HT-29 (cell line): ENCODE results near the gene PARVB. TPM values are rescaled to one million over a fixed set of nuclear protein-coding genes. Genes with fewer than 3 reads are reported as not detected.
"Not testable (repeated sequence)": the region's sequence is repeated elsewhere in the genome, so short reads cannot be mapped to it uniquely, and the experiment has no call there.

Experiments used
- DNase-seq: peaks from one replicate; pipeline ENCODE4 v3.0.0-alpha.2; 2015; ENCODE audit warnings: low spot score
- total RNA-seq: library from RNA; depleted of rRNA; stranded (reverse); fragments of >200 nt; shearing (Covaris generic); gene quantifications from 2 replicates; pipeline ENCODE4 v1.2.3, GENCODE V29; 2014

PARVB gene
- total RNA-seq, 1 experiment from 2014 or later, result not detected

DNA sequence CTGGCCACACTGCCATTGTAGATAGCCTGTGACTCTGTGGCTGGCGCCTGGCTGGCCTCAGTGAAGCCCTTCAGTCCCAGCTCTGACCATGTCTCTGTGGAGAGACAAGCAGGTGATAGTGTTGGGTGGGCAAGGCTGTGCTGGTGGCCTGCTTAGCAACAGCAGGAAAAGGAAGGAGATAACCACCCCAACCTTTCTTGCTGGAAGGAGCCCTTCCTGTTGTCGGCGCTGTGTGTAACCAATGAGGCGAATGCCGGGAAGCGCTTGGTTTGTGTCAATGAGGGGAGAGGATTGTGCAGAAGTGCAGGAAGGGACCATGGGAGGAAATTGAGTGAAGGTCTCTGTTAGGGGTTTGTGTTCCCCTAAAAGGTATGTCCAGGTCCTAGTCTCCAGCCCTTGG, 27.3 kb downstream of the PARVB start:
- no peak for DNase-seq

DNA sequence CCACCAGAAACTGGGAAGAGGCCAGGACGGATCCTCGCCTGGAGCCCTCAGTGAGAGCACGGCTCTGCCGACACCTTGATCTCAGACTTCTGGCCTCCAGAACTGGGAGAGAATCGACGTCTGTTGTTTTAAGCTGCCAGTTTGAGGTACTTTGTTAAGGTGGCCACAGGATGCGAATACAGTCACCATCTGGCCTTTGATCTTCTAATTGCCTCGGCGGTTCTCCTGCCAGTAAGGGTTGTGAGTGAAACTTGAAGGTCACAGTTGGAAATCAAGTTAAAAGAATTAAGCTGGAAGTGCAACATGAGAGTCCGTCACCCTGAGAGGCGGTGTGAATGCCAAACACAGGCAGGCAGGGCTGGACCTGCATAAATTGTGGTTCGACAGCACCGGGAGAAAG, 27.9 kb downstream of the PARVB start:
- DNase-seq, result no peak

DNA sequence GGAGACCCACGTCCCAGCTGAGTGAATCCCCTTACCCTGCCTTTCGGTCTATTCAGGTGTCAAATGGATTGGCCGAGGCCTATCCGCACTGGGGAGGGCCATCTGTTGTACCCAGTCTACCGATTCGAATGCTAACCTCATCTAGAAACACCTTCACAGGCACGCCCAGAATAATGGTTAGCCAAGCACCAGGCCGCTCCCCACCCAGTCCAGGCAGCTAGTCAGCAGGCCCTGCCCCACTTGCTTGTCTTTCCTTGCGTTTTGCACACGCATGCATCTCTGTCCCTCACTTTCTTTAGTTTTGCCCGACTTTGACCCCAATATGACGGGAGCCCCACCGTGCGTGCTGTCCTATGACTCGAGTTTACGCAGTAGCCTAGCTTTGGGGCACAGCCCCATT, 31.7 kb downstream of the PARVB start:
- DNase-seq, result no peak

DNA sequence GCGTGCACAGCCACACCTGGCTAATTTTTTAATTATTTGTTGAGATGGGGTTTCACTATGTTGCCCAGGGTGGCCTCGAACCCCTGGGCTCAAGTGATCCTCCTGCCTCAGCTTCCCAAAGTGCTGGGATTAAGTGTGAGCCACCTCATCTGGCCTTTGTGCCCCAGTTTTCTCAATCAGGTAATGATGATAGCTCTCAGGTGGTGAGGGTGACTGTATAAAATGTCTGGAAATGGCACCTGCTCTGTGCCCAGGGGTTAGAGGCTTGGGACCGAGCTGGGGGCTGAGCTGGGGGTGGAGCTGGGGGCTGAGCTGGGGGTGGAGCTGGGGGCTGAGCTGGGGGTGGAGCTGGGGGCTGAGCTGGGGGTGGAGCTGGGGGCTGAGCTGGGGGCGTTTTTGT, 32.5 kb downstream of the PARVB start:
- DNase-seq, result not testable (repeated sequence)

DNA sequence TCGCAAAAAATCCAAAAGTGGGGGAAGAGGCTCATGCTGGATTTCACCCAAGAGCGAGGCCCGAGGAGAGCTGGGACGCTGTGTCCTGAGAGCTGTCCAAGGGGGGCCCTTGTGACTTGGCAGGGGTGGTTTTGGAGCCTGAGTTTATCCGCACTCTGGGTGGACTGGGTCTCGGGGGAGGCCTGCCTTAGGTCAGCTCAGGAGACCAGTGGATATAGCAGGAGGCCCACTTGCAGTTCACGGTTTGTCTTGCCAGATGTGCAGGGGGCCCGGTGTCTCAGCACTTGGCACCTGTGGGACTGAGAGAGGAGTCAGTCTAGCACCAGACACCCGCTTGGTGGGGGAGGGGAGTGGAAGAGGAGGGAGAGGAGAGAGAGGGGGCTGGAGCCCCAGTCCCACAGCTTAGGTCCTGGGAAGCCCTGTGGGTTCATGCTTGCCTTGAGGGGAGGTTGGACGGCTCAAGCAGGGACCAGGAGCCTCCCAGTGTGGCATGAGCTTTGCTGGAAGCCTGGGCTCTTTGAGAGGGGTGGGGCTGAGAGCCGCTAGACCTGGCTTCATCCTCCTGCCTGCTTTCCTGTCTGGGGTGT, 33.4 kb downstream of the PARVB start:
- DNase-seq, result no peak

DNA sequence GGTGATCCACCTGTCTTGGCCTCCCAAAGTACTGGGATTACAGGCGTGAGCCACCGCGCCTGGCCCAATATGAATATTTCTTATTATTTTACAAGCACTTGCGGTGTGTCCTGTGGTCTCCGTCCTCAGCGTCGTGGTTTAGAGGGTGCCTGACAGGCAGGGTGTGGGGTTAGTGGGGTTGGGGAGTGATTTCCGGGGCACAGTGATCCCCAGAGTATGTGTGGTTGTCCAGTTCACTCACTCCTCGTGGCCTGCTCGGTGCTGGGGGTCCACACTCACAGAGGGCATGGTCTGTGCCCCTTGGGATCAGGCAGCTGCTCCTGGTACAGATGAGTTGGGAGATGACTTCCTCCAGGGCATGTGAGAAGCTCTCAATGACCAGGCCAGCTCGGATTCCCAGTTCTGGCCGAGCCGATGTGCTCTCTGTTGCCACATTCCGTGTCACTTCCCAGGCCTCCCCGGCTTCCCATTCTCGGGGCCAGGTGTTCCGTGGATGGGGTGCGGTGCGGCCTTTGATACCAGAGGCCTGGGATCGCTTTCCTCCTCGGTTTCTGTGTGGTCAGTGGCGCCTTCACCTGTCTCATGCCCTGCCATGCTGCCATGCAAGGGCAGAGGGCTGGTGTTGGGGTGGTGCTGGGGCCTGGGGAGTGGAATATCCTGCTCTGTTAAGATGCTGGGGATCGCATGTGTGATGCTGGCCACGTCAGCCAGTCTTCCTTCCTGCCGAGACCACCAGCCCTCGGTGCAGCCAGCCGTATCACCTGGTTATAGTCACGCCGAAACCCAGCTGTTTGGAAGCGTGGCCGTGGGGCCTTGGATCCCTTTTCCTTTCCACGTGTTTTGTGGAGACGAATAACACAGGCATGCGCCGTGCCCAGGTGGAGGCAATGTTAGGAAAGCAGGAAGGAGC, 39.6 kb downstream of the PARVB start:
- no peak for DNase-seq

DNA sequence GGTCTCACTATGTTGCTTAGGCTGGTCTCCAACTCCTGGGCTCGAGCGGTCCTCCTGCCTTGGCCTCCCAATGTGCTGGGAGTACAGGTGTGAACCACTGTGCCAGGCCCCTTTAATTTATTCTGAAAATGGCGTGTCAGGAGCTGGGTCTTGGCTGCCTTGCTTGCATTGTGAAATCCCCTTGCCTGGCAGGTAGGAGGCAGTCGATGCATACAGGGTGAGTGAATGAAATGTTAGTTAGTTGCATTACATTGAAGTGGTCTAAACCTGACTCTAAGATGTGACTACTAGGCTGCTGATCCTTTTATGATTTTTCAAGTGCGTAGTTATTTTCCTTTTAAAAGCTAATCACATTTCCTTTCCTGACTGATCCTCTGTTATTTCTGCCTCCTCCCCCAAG, 42.9 kb downstream of the PARVB start:
- DNase-seq, result no peak

DNA sequence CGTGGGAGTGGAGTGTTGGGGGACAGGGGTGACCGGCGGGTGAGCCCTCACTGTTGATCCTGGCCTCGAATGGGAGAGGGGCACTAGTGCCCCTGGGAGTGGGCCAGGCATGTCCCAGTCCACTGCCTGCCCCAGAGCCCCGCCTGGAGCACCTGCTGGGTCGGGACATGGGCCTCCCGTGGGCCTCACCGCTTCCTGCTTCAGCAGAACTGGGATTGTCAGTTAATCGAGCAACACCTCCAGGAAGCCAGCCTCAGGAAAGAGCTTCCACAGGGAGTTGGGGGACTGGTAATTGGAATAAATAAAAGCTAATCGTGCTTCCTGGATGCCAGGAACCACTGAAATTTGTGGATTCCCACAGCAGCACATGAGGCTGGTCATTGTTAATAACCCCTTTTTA, 43.8 kb downstream of the PARVB start:
- no peak for DNase-seq

DNA sequence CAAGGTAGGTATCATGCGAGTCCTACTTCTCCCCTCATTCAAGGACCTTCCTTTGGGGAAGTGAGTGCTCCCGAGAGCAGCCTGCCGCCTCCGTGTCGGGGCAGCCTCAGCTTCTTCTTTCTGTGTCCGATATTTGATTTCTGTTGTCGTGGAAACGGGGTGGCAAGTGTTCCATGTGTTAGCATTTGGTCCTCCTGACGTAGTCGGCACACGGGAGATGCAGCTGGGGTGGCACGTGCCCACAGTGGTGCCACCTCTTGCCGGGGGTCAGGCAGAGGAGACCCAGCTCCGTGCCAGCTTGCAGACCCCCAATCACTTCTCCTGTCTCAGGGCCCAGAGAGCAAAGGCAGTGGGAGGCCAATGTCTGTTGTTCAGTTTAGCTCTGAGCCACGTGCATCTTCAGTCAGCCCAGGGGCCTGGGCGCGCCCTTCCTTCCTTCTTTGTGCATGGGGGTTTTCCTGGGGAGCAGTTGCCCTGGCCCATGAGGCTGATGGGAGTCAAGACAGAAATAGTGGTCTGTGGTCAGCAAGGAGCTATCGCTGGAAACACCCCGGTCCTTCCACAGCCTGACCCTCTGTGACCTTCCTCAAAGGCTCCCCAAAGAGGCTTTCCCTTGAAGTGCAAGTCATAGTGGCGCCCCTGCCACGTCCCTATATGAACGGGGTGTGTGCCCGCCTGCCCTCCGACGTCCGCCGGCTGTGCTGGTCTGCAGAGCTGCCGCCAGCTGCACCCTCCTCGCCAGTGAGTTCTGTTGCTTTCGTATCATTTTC, 44.5 kb downstream of the PARVB start:
- no peak for DNase-seq

DNA sequence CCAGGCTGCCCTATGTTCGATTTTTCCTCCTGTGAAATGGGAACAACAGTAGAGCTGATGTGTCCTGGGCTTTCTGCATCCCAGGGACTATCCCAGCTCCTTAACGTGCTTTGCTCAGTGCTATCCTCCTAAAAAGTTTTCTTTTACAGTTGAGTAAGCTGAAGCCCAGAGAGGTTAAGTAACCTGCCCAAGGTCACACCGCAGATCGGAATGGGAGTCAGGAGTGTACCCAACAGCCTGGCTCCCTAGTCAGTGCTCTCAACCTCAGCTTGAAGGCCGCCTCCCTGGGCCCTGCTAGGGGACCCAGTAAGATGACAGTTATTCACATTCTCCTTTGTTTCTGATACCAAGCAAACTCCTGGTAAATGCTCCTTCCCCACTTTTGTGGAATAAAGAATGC, 45.9 kb downstream of the PARVB start:
- DNase-seq, result no peak

DNA sequence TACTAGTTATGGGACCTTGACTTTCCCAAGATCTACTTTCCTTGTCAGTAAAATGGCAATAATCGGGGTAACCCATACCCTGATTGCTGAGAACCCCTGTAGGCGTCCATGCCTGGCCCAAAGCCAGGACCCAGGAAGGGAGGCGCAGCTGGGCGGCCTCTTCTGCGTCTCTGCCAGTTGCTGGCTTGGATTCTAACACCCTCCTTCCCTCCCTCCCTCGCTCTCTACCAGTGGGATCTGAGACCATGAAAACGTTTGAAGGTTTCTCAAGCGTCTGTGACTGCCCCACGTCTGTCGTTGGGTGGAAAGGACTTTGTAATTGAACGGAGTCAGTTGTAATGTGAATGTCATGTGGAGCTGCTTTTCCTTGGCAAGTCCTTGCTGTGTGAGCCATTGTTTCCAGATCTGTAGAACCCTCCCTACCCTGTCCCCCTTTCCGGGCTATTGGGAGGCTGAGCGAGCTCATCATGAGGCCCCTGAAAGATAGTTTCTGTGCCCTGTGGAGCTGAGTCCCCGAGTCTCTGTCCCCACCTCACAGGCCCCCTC, 47.8 kb downstream of the PARVB start:
- DNase-seq, result no peak

DNA sequence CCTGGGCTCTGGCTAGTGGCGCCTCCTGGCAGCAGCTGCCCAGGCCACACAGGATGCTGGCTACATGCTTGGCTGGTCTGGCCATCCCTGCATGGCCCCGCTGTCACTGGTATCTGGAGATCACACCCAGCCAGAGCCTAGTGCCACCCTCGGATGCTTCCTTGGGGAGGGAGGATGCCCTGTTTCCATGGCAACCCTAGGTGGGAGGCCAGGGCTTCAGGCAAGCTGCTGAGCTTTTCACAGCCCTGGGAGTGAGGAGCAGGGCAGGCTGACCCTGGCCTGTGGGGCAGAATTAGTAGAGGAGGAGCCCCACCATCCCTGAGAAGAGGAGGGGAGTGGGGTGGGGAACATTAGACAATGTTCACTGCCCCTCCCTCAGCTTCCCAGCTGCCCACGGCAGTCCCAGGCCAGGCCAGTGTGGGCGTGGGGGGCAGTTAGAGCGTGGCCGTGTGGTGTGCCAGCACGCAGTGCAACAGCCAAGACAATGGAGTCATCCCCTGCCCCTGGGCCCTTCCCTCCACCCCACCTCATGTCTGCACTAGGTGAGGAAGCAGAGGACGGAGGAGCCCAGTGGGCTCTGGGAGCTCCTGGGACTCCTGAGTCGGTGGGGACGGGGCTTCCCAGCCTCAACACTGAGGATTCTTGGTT, 50.4 kb downstream of the PARVB start:
- no peak for DNase-seq

DNA sequence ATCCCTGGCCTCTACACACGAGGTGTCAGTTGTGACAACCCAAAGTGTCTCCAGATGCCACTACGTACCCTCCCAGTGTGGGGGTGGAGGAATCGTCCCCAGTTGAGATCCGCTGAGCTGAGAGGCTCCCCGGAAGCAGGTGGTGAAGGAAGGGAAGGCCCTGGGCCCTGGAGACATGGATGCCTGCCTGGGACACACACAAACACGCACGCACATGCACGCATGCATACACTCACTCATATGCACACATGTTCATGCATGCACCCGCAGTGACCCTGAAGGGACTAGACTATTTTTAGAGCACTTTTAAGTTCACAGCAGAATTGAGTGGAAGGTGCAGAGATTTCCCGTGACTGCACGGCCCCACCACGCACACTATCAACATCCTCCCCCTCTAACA, 50.9 kb downstream of the PARVB start:
- DNase-seq, result no peak

DNA sequence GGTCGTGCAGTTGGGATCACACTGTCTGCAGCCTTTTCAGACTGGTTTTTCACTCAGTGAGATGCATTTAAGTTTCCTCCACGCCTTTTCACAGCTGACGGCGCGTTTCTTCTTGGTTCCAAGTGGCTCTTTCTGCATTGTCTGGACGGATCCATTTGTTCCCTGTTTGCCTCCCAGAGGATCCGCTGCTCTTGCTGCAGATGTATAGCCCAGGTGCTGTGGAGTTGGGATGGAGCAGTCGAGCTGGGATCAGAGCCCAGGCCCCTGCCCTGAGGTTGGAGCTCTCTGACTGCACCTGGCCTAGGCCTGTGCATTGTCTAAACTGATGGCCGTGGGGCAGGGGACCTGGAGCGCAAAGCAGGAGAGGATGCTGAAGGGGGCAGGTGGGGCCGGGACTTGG, 51.6 kb downstream of the PARVB start:
- no peak for DNase-seq

DNA sequence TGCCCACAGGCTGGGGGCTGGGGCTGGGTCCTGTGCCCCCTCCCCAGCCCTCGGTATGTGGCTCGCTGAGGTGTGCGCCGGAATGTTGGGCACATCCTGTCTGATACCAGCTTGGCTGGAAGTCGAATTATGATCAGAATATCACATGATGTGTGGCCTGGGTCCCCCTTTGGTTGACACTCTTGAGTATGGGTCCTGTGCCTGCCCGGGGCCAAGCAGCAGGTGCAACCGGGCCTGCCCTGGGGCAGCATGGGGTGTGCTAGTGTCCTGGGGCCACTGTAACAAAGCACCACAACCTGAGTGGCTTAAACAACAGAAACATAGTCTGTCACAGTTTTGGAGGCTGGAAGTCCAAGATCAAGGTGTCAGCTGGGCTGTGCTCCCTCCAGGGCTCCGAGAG, 52.7 kb downstream of the PARVB start:
- no peak for DNase-seq

DNA sequence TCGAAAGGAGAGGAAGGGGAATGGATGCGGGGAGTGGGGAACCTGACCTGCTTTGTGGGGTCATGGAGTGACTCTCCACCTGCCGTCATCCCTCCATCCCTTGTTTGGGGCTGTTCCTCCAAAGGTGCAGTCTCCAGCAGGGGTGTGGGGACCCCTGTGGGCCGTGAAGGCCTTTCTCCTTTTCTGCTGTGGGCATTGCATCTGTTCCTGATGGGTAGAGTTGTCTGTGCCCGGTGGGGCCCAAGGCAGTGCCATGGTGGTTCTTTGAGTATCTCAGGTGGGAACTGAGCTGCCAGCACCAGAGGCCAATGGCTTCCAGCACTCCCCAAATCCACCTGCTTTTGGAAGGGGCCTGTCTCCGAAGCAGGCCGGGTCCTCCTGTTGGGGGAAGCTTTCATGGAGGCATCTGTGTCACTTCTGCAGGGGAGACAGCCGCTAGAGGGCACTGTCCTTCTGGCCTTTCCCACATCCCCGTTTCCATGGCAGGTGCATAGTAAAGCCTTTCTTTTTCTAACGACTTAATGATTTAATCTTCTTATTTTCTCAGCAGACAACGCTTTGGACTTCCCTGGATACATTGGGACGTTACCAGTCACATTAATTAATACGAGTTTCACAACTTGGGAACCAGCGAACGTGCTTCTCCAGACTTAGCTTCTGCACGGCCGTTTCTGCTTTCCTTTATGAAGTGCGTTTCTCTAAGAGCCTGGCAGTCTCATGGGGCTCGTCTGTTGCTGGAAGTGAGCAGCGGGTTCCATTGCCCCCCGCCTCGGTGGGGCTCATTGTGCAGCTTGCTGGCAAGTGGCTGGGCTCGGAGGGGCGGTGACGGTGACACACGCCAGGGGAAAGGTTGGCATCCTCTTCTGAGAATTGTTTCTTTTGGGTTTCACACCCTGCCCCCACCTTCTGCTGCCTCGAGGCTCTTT, 57.1 kb downstream of the PARVB start:
- peak; percentile 50 for DNase-seq

DNA sequence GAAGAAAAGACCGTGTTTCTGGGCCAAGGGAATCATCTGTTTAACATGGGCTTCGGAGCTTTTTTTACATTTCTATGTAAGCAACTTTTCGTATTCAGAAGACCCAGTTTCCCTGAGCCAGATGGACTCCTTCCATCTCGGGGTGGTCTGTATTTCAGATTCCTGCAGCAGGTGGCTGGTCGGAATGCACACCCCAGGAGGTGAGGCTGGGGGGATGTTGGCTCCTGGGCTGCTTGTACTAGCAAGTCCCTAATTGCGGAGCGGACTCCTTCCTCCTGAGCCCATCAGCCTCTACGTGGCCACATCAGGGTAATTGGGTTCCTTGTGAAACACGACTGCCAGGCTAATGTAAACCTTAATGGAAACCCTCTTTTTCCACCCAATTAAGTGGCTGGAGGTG, 58.7 kb downstream of the PARVB start:
- no peak for DNase-seq

DNA sequence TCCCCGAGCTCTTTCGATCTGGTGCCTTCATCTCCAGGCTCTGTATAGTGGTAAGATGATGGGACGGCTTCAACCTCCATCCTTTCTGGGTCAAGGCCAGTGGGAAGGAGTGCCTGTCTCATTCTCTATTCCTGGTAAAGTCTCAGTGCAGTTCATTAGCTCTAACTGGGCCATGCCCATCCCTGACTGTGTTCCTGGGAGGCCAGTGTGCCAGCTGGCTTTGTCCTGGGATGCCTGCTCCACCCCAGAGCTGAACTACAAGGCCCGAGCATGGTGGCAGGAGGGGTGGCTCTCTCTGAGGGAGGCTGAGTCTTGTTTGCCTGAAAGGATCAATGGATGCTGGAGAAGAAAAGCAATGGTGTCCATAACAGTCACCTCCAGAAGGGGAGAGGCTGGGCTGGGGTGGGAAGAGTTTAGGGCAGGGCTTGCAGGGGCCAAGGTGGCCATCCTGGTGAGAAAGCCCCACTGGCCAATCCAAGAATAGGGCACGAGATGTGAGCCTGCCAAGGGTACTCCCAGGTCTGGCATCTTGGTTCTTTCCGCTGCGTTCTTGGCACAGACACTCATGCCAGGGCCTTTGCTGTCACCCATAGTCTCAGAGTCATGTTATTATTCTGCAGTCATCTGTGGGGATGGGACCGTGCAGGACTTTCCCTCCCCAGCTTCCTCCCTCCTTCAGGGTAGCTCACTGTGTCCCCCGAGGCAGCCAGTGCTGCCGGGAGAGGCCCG, 60.1 kb downstream of the PARVB start:
- no peak for DNase-seq

DNA sequence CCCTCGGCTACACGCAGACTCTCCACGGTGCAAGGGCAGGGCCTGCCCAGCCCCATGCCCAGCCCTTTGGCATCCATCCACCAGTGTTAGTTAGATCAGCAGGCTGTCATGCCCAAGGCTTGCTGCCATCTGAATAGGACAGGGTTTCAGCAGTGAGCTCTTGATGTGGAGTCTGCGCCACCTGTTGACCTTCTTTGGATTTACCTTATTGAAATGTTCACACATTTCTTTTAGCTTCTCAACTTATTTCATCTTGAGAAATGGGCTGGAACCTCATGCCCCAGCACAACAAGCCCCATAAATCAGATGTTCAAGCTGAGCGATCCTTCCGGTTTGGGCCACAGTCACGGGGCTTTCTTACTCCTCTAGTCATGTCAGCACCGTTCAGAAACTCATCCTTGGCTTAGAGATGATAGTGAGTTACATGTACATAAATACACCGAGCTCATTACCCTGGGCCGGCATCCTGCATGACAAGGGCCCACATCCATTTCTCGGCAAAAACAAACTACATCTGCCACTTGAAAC, 61.7 kb downstream of the PARVB start:
- peak; percentile 62 for DNase-seq
